ENCODE results near the gene SPN.

The SPN gene

GRCh38 chr16:29658705-29659104 is 4.3 kb upstream of the SPN start:
- Histone ChIP-seq H3K27ac (ENCODE audit: low read length) (no peak overlapping the region), H3K4me1 (ENCODE audit: low read length) (peaks cover 31% of the 10 kb centered on the region), H3K36me3 (replicated peaks; ENCODE audit: low read depth, low read length) (no peaks in the 10 kb centered on the region), H3K9ac (ENCODE audit: low read length) (no peak overlapping the region), H3K4me2 (ENCODE audit: low read length) (no peak overlapping the region), H3K9me3 (ENCODE audit: insufficient read depth, low read length) (no peaks in the 10 kb centered on the region), H4K20me1 (ENCODE audit: insufficient read depth, low read length) (no peaks in the 10 kb centered on the region), H3K4me3 (ENCODE audit: low read length) (no peak overlapping the region), H2AFZ (ENCODE audit: low read depth, low read length) (no peak overlapping the region), H3K79me2 (ENCODE audit: low read length) (no peaks in the 10 kb centered on the region), H3K27me3 (ENCODE audit: low read depth, low read length) (no peaks in the 10 kb centered on the region)
- TF ChIP-seq EZH2phosphoT487 (IDR thresholded peaks at IDR 0.05; ENCODE audit: low read depth) = no peak
- TF ChIP-seq CTCF (IDR thresholded peaks at IDR 0.05; ENCODE audit: low read depth, low read length) = no peak

GRCh38 chr16:29662000-29662728 is 883 bp upstream of the SPN start:
- Histone ChIP-seq H3K4me2 (ENCODE audit: low read length) (peak overlapping the region; percentile 47), H2AFZ (ENCODE audit: low read depth, low read length) (no peak overlapping the region), H3K9ac (ENCODE audit: low read length) (no peak overlapping the region), H4K20me1 (ENCODE audit: insufficient read depth, low read length) (no peaks in the 10 kb centered on the region), H3K27me3 (ENCODE audit: low read depth, low read length) (no peaks in the 10 kb centered on the region), H3K79me2 (ENCODE audit: low read length) (no peaks in the 10 kb centered on the region), H3K4me1 (ENCODE audit: low read length) (peaks cover 38% of the 10 kb centered on the region), H3K36me3 (replicated peaks; ENCODE audit: low read depth, low read length) (no peaks in the 10 kb centered on the region), H3K27ac (ENCODE audit: low read length) (peak overlapping the region; percentile 15), H3K9me3 (ENCODE audit: insufficient read depth, low read length) (no peaks in the 10 kb centered on the region), H3K4me3 (ENCODE audit: low read length) (no peak overlapping the region)
- TF ChIP-seq EZH2phosphoT487 (IDR thresholded peaks at IDR 0.05; ENCODE audit: low read depth) (no peak), CTCF (IDR thresholded peaks at IDR 0.05; ENCODE audit: low read depth, low read length) (no peak)

- Histone ChIP-seq H3K27ac (ENCODE audit: low read length) (no peak overlapping the region), H3K4me1 (ENCODE audit: low read length) (peaks cover 41% of the 10 kb centered on the region), H3K79me2 (ENCODE audit: low read length) (no peaks in the 10 kb centered on the region), H3K27me3 (ENCODE audit: low read depth, low read length) (no peaks in the 10 kb centered on the region), H3K36me3 (replicated peaks; ENCODE audit: low read depth, low read length) (no peaks in the 10 kb centered on the region), H2AFZ (ENCODE audit: low read depth, low read length) (no peak overlapping the region), H3K9me3 (ENCODE audit: insufficient read depth, low read length) (no peaks in the 10 kb centered on the region), H4K20me1 (ENCODE audit: insufficient read depth, low read length) (no peaks in the 10 kb centered on the region), H3K4me3 (ENCODE audit: low read length) (no peak overlapping the region), H3K4me2 (ENCODE audit: low read length) (no peak overlapping the region), H3K9ac (ENCODE audit: low read length) (no peak overlapping the region)
- TF ChIP-seq CTCF (IDR thresholded peaks at IDR 0.05; ENCODE audit: low read depth, low read length) (no peak), EZH2phosphoT487 (IDR thresholded peaks at IDR 0.05; ENCODE audit: low read depth) (no peak)
Measured at GRCh38 chr16:29662729-29663015, 375 bp upstream of the SPN start.

GRCh38 chr16:29663807-29664090 is 702 bp downstream of the SPN start:
- Histone ChIP-seq H3K4me1 (ENCODE audit: low read length) (peaks cover 43% of the 10 kb centered on the region), H3K79me2 (ENCODE audit: low read length) (no peaks in the 10 kb centered on the region), H2AFZ (ENCODE audit: low read depth, low read length) (no peak overlapping the region), H3K4me2 (ENCODE audit: low read length) (no peak overlapping the region), H3K9me3 (ENCODE audit: insufficient read depth, low read length) (no peaks in the 10 kb centered on the region), H3K27ac (ENCODE audit: low read length) (no peak overlapping the region), H3K9ac (ENCODE audit: low read length) (no peak overlapping the region), H4K20me1 (ENCODE audit: insufficient read depth, low read length) (no peaks in the 10 kb centered on the region), H3K36me3 (replicated peaks; ENCODE audit: low read depth, low read length) (no peaks in the 10 kb centered on the region), H3K27me3 (ENCODE audit: low read depth, low read length) (no peaks in the 10 kb centered on the region), H3K4me3 (ENCODE audit: low read length) (no peak overlapping the region)
- TF ChIP-seq EZH2phosphoT487 (IDR thresholded peaks at IDR 0.05; ENCODE audit: low read depth) (no peak), CTCF (IDR thresholded peaks at IDR 0.05; ENCODE audit: low read depth, low read length) (no peak)

Data from OCI-LY3 (cell line).